ENCODE data around the gene CACNG8.

DNA sequence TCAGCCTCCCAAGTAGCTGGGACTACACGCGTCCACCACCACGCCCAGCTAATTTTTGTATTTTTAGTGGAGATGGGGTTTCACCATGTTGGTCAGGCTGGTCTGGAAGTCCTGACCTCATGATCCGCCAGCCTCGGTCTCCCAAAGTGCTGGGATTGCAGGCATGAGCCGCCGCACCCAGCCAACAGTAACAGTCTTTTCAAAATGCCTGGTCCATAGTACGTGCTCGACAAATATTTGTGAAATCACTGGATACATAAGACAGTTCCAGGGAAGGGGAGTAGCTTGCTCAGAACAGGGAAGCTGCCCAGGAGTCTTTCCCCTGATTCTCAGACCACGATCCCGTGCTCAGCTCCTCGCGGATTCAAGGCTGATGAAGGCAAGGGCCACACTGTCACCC lies 59.2 kb downstream of the CACNG8 start:
- TF ChIP-seq, protein P1, sequence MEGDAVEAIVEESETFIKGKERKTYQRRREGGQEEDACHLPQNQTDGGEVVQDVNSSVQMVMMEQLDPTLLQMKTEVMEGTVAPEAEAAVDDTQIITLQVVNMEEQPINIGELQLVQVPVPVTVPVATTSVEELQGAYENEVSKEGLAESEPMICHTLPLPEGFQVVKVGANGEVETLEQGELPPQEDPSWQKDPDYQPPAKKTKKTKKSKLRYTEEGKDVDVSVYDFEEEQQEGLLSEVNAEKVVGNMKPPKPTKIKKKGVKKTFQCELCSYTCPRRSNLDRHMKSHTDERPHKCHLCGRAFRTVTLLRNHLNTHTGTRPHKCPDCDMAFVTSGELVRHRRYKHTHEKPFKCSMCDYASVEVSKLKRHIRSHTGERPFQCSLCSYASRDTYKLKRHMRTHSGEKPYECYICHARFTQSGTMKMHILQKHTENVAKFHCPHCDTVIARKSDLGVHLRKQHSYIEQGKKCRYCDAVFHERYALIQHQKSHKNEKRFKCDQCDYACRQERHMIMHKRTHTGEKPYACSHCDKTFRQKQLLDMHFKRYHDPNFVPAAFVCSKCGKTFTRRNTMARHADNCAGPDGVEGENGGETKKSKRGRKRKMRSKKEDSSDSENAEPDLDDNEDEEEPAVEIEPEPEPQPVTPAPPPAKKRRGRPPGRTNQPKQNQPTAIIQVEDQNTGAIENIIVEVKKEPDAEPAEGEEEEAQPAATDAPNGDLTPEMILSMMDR (IDR thresholded peaks at IDR 0.05; ENCODE audit: insufficient read depth, low read depth, low read length), result no peak
- no peak for TF ChIP-seq EZH2 (IDR thresholded peaks at IDR 0.05; ENCODE audit: insufficient read depth, low read length)
